HepG2 (cell line): Measurements from ENCODE around the gene NSG2. TPM values are rescaled to one million over a fixed set of nuclear protein-coding genes. Genes with fewer than 3 reads are reported as not detected.

ENCODE experiments used
- ATAC-seq: fragments of 200-7000 bp; cut with Tn5 transposase; 3 replicates; pipeline ENCODE4 v1.9.1; 2020; ENCODE audit warnings: mild to moderate bottlenecking, moderate library complexity
- BruUV-seq: library from RNA; stranded (reverse); fragments of 400-500 nt; replicated peaks from 2 replicates; lab custom pipeline; 2021; lab: Mats Ljungman, UMichigan
- CTCF ChIA-PET: fragments of 300-600 bp; formaldehyde crosslinking; extraction: SDS; loops from one replicate; lab custom pipeline; 2021; ENCODE audit warnings: low total read pairs, inconsistent platforms, low intra/inter-chr PET ratio; lab: Yijun Ruan, JAX
- POLR2A ChIA-PET: fragments of 350-600 bp; sonication (Branson Sonifier 250); formaldehyde crosslinking; loops from one replicate; lab custom pipeline; 2020; ENCODE audit warnings: antibody characterized with exemption, inconsistent platforms; lab: Yijun Ruan, JAX
- DNase-seq: peaks from one replicate; pipeline ENCODE4 v3.0.0-alpha.2; 2015; ENCODE audit warnings: low spot score
- FAIRE-seq: peaks from 3 replicates; lab custom pipeline; 2011; peaks lifted over from hg19 to GRCh38; lab: Jason Lieb, UNC
- H2AFZ ChIP-seq: one replicate; pipeline ENCODE4 v1.6.1; 2011; ENCODE audit warnings: low read length, inconsistent platforms
- H3K27ac ChIP-seq: fragments of 300-600 bp; 3 replicates; pipeline ENCODE4 v1.8.0; 2011; ENCODE audit warnings: mixed run types, mild to moderate bottlenecking, mixed read lengths, low read length, inconsistent platforms; ENCODE audit not compliant: insufficient read depth; ENCODE audit errors: extremely low read length
- H3K27me3 ChIP-seq, 2 experiments: fragments of 200-600 bp in 1 of 2; 2 replicates in 1 of 2; 3 replicates in 1 of 2; pipeline versions ENCODE4 v1.6.0 to v1.8.0; 2011; ENCODE audit warnings: low read length in 2 of 2, mild to moderate bottlenecking in 2 of 2, moderate library complexity in 2 of 2, inconsistent platforms in 1 of 2; ENCODE audit not compliant: insufficient read depth in 2 of 2, control insufficient read depth in 1 of 2
- H3K36me3 ChIP-seq, 2 experiments: fragments of 200-600 bp in 1 of 2; replicated peaks in 1 of 2; 2 replicates in 1 of 2; 3 replicates in 1 of 2; pipeline versions ENCODE4 v1.5.1 to v1.8.0; 2011; ENCODE audit warnings: low read length in 2 of 2, inconsistent platforms in 1 of 2; ENCODE audit not compliant: insufficient read depth in 2 of 2, control insufficient read depth in 1 of 2
- H3K4me1 ChIP-seq: 2 replicates; pipeline ENCODE4 v1.5.1; 2012; ENCODE audit warnings: low read length, inconsistent platforms; ENCODE audit not compliant: insufficient read depth
- H3K4me2 ChIP-seq: 2 replicates; pipeline ENCODE4 v1.6.0; 2011; ENCODE audit warnings: low read depth, low read length, inconsistent platforms
- H3K4me3 ChIP-seq, 3 experiments: fragments of 200-600 bp in 1 of 3; sonication (generic), shearing (Covaris generic) in 1 of 3; replicated peaks in 1 of 3; 2 replicates each; pipeline ENCODE4 v1.5.1; 2011 to 2016; ENCODE audit warnings: low read length in 3 of 3, inconsistent platforms in 2 of 3, low read depth in 2 of 3, mild to moderate bottlenecking in 2 of 3, control low read depth in 1 of 3, mixed read lengths in 1 of 3; ENCODE audit not compliant: insufficient read depth in 1 of 3
- H3K79me2 ChIP-seq: one replicate; pipeline ENCODE4 v1.6.1; 2011; ENCODE audit warnings: low read length, inconsistent platforms; ENCODE audit not compliant: insufficient read depth
- H3K9ac ChIP-seq: 2 replicates; pipeline ENCODE4 v1.6.0; 2011; ENCODE audit warnings: mild to moderate bottlenecking, low read depth, low read length, inconsistent platforms; ENCODE audit not compliant: insufficient read depth
- H3K9me3 ChIP-seq: 2 replicates; pipeline ENCODE4 v1.5.1; 2012; ENCODE audit warnings: mild to moderate bottlenecking, low read length
- H4K20me1 ChIP-seq: 2 replicates; pipeline ENCODE4 v1.6.0; 2011; ENCODE audit warnings: inconsistent platforms, mild to moderate bottlenecking, low read length, moderate library complexity; ENCODE audit not compliant: insufficient read depth
- CHD4 ChIP-seq: fragments of 200-600 bp; sonication (generic); IDR thresholded peaks from 2 replicates; pipeline ENCODE4 v1.7.0; 2017; ENCODE audit warnings: mild to moderate bottlenecking, low read length, borderline replicate concordance
- GABPB1 ChIP-seq: IDR thresholded peaks from 2 replicates; pipeline ENCODE4 v1.6.1; 2016; ENCODE audit warnings: mild to moderate bottlenecking, missing genetic modification reagents, moderate library complexity, missing compliant biosample characterization
- IRF2 ChIP-seq: IDR thresholded peaks from 2 replicates; pipeline ENCODE4 v1.6.1; 2018; ENCODE audit warnings: missing genetic modification reagents, missing compliant biosample characterization
- KMT2B ChIP-seq: IDR thresholded peaks from 2 replicates; pipeline ENCODE4 v1.6.1; 2016; ENCODE audit warnings: missing genetic modification reagents, missing compliant biosample characterization
- NPAS2 ChIP-seq: sonication (generic); formaldehyde crosslinking; IDR thresholded peaks from 2 replicates; pipeline ENCODE4 v1.8.0; 2022; ENCODE audit warnings: mild to moderate bottlenecking, missing genetic modification reagents, borderline replicate concordance
- NR1H2 ChIP-seq: sonication (generic); formaldehyde crosslinking; IDR thresholded peaks from 2 replicates; pipeline ENCODE4 v1.8.1; 2022; ENCODE audit warnings: low read depth, missing genetic modification reagents, borderline replicate concordance
- ZNF180 ChIP-seq: sonication (generic); formaldehyde crosslinking; IDR thresholded peaks from 2 replicates; pipeline ENCODE4 v1.4.0; 2020; ENCODE audit warnings: low read depth, missing genetic modification reagents, borderline replicate concordance
- ZNF235 ChIP-seq: sonication (generic); formaldehyde crosslinking; IDR thresholded peaks from 2 replicates; pipeline ENCODE4 v1.8.1; 2023; ENCODE audit warnings: mild to moderate bottlenecking, missing genetic modification reagents, borderline replicate concordance
- ZNF691 ChIP-seq: sonication (generic); formaldehyde crosslinking; IDR thresholded peaks from 2 replicates; pipeline ENCODE4 v1.4.0; 2020; ENCODE audit warnings: missing genetic modification reagents, low read depth, mild to moderate bottlenecking, borderline replicate concordance
- ZNF780A ChIP-seq: sonication (generic); formaldehyde crosslinking; IDR thresholded peaks from 2 replicates; pipeline ENCODE4 v1.8.0; 2022; ENCODE audit warnings: mild to moderate bottlenecking, missing genetic modification reagents, moderate library complexity
- WGBS: methylation state at CpG from one replicate; pipeline ENCODE4 v1.1.6; 2017; ENCODE audit warnings: low lambda C conversion rate; 5-methylcytosine and 5-hydroxymethylcytosine counted together
- in situ Hi-C: cut with HindIII; loops from 2 replicates; pipeline ENCODE4 v1.10.0; 2017; ENCODE audit warnings: low pct_unique_long_range_greater_than_20kb; ENCODE audit not compliant: extremely low pct_ligation_motif_present
- intact Hi-C: fragments of 100-400 bp; cut with micrococcal nuclease; formaldehyde crosslinking; loops from one replicate; pipeline ENCODE4 v1.10.0; 2022; ENCODE audit not compliant: unreplicated experiment
- polyA plus RNA-seq, 8 experiments: library from polyadenylated mRNA; depleted of rRNA in 3 of 8; stranded (reverse) in 7 of 8; unstranded in 1 of 8; fragments of >200 nt; fragmentation: Illumina TruSeq in 4 of 8; extraction: Trizol in 4 of 8; gene quantifications; 2 replicates each; pipeline versions ENCODE4 v1.2.1 to v1.2.3, GENCODE V29; 2011 to 2016; ENCODE audit warnings: low read depth in 4 of 8, missing spikeins in 1 of 8, mixed read lengths in 1 of 8; ENCODE audit not compliant: insufficient read depth in 1 of 8
- total RNA-seq, 5 experiments: library from RNA; depleted of rRNA; stranded (reverse); fragments of >200 nt; fragmentation: Illumina TruSeq; extraction: Trizol; gene quantifications; 2 replicates each; pipeline ENCODE4 v1.2.3, GENCODE V29; 2016; ENCODE audit warnings: low read depth in 1 of 5
- TF ChIP-seq, protein P1 (sequence below): sonication (generic); formaldehyde crosslinking; IDR thresholded peaks from 2 replicates; pipeline ENCODE4 v1.5.0; 2020; ENCODE audit warnings: missing genetic modification reagents, mild to moderate bottlenecking, borderline replicate concordance
- TF ChIP-seq, protein P2 (sequence below): sonication (generic); formaldehyde crosslinking; IDR thresholded peaks from 2 replicates; pipeline ENCODE4 v1.9.0; 2022; ENCODE audit warnings: missing genetic modification reagents, mild to moderate bottlenecking, borderline replicate concordance

NSG2 gene
- total and polyA plus RNA-seq, 2 of the 13 experiments (the other 11 are each of a cell fraction or from before 2014, with no cell fraction given) = 0.21 TPM; not detected in 1

GRCh38 chr5:174119468-174119881 is 74.0 kb downstream of the NSG2 start (continued):
- TF ChIP-seq GABPB1 (CRISPR knock-in tag) = no peak
- no peak for TF ChIP-seq NR1H2
- TF ChIP-seq, protein P1, sequence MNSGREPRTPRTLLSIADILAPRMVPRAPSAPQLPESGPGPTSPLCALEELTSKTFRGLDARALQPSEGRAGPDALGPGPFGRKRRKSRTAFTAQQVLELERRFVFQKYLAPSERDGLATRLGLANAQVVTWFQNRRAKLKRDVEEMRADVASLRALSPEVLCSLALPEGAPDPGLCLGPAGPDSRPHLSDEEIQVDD = no peak
- TF ChIP-seq ZNF691 (CRISPR knock-in tag) = no peak
- no peak for TF ChIP-seq ZNF180
- TF ChIP-seq ZNF235 = no peak
- no peak for TF ChIP-seq KMT2B
- TF ChIP-seq NPAS2 (CRISPR knock-in tag) = no peak

GRCh38 chr5:174120401-174121005 is 75.0 kb downstream of the NSG2 start:
- POLR2A ChIA-PET = no interaction called here
- 0% methylated on average over 1 of the region's 1 CpG for WGBS
- CTCF ChIA-PET = no interaction called here
- H3K27me3 ChIP-seq = peaks cover 0 to 23% of the 10 kb centered on the region in 2 experiments; a peak in 2 of 5 replicates
- intact Hi-C loops = no loop called here
- TF ChIP-seq ZNF780A (no peak), IRF2 (no peak), CHD4 (no peak)
- TF ChIP-seq, protein P2, sequence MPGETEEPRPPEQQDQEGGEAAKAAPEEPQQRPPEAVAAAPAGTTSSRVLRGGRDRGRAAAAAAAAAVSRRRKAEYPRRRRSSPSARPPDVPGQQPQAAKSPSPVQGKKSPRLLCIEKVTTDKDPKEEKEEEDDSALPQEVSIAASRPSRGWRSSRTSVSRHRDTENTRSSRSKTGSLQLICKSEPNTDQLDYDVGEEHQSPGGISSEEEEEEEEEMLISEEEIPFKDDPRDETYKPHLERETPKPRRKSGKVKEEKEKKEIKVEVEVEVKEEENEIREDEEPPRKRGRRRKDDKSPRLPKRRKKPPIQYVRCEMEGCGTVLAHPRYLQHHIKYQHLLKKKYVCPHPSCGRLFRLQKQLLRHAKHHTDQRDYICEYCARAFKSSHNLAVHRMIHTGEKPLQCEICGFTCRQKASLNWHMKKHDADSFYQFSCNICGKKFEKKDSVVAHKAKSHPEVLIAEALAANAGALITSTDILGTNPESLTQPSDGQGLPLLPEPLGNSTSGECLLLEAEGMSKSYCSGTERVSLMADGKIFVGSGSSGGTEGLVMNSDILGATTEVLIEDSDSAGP = no peak
- TF ChIP-seq, all 625 proteins: peak for 0
- FAIRE-seq (no peak), DNase-seq (no peak), ATAC-seq (no peak)
- H4K20me1 ChIP-seq = no peaks in the 10 kb centered on the region
- in situ Hi-C loops = no loop called here
- no peaks in the 10 kb centered on the region for H3K79me2 ChIP-seq
- H3K4me2 ChIP-seq = no peak overlapping the region
- no TSS peak for BruUV-seq
- no peaks in the 10 kb centered on the region for H3K36me3 ChIP-seq
- H3K27ac ChIP-seq = no peak overlapping the region
- H3K9me3 ChIP-seq = peaks cover 8% of the 10 kb centered on the region; the same call in 1 of the 2 replicates
- H3K9ac ChIP-seq = no peak overlapping the region
- no peak overlapping the region for H2AFZ ChIP-seq
- H3K4me3 ChIP-seq = no peak overlapping the region
- H3K4me1 ChIP-seq = no peaks in the 10 kb centered on the region
